ENCODE results near the gene CAMKMT.

GRCh38 chr2:44545005-44545404 is 183.3 kb downstream of the CAMKMT start:
- no peak for TF ChIP-seq CTCF (IDR thresholded peaks at IDR 0.05 in 4 of 5, conservative IDR thresholded peaks at IDR 0.05 in 1 of 5)
- TF ChIP-seq POLR2A (IDR thresholded peaks at IDR 0.05): no peak

Data from gastrocnemius medialis (tissue), 4 donors.